Trophoblast cell (in vitro differentiated cells and primary cell): Measurements from ENCODE around the gene RAB3A.

Source experiments
- DNase-seq, 2 donors: peaks; one replicate each; pipeline ENCODE4 v3.0.0-alpha.2; 2016
- H2AFZ ChIP-seq: 2 replicates; pipeline ENCODE4 v1.6.1; 2013; ENCODE audit warnings: low read length, moderate library complexity, mild to moderate bottlenecking; ENCODE audit not compliant: insufficient read depth, poor library complexity
- H2AK5ac ChIP-seq: 2 replicates; pipeline ENCODE4 v1.6.1; 2013; ENCODE audit warnings: mild to moderate bottlenecking, low read length
- H2BK120ac ChIP-seq: 2 replicates; pipeline ENCODE4 v1.6.1; 2013; ENCODE audit warnings: low read length, mild to moderate bottlenecking, moderate library complexity; ENCODE audit not compliant: insufficient read depth, poor library complexity
- H2BK12ac ChIP-seq: 2 replicates; pipeline ENCODE4 v1.6.1; 2013; ENCODE audit warnings: mild to moderate bottlenecking, low read length, moderate library complexity
- H2BK5ac ChIP-seq: 2 replicates; pipeline ENCODE4 v1.6.1; 2013; ENCODE audit warnings: low read length, low read depth, moderate library complexity, mild to moderate bottlenecking; ENCODE audit not compliant: poor library complexity
- H3K14ac ChIP-seq: 2 replicates; pipeline ENCODE4 v1.6.1; 2013; ENCODE audit warnings: mild to moderate bottlenecking, low read length
- H3K18ac ChIP-seq: 2 replicates; pipeline ENCODE4 v1.6.1; 2013; ENCODE audit warnings: mild to moderate bottlenecking, low read length
- H3K23ac ChIP-seq: 2 replicates; pipeline ENCODE4 v1.6.1; 2013; ENCODE audit warnings: low read length
- H3K27ac ChIP-seq: 2 replicates; pipeline ENCODE4 v1.5.1; 2013; ENCODE audit warnings: low read depth, mild to moderate bottlenecking, inconsistent platforms, low read length, moderate library complexity
- H3K27me3 ChIP-seq: 2 replicates; pipeline ENCODE4 v1.6.1; 2013; ENCODE audit warnings: inconsistent platforms, mild to moderate bottlenecking, low read length, moderate library complexity; ENCODE audit not compliant: insufficient read depth
- H3K36me3 ChIP-seq, 2 experiments: 1 replicate in 1 of 2; 2 replicates in 1 of 2; pipeline ENCODE4 v1.6.1; 2013; ENCODE audit warnings: low read length in 2 of 2, mild to moderate bottlenecking in 2 of 2, moderate library complexity in 1 of 2; ENCODE audit not compliant: insufficient read depth in 2 of 2, control insufficient read depth in 1 of 2
- H3K4ac ChIP-seq: 2 replicates; pipeline ENCODE4 v1.6.1; 2013; ENCODE audit warnings: low read depth, mild to moderate bottlenecking, low read length, moderate library complexity
- H3K4me1 ChIP-seq, 2 experiments: 1 replicate in 1 of 2; 2 replicates in 1 of 2; pipeline ENCODE4 v1.6.1; 2013; ENCODE audit warnings: low read length in 2 of 2, mild to moderate bottlenecking in 2 of 2, moderate library complexity in 1 of 2; ENCODE audit not compliant: insufficient read depth in 2 of 2, control insufficient read depth in 1 of 2
- H3K4me2 ChIP-seq: 2 replicates; pipeline ENCODE4 v1.6.1; 2013; ENCODE audit warnings: inconsistent platforms, mild to moderate bottlenecking, low read length, moderate library complexity
- H3K4me3 ChIP-seq: 2 replicates; pipeline ENCODE4 v1.5.1; 2013; ENCODE audit warnings: mild to moderate bottlenecking, low read depth, low read length, inconsistent platforms
- H3K79me1 ChIP-seq: one replicate; pipeline ENCODE4 v1.6.1; 2013; ENCODE audit warnings: low read length
- H3K79me2 ChIP-seq: 2 replicates; pipeline ENCODE4 v1.6.1; 2013; ENCODE audit warnings: low read length, mild to moderate bottlenecking; ENCODE audit not compliant: control insufficient read depth, insufficient read depth, poor library complexity
- H3K9ac ChIP-seq: 2 replicates; pipeline ENCODE4 v1.6.1; 2013; ENCODE audit warnings: mild to moderate bottlenecking, low read length
- H3K9me3 ChIP-seq: 2 replicates; pipeline ENCODE4 v1.6.1; 2013; ENCODE audit warnings: low read depth, mild to moderate bottlenecking, control low read depth, inconsistent platforms, low read length; ENCODE audit not compliant: insufficient read depth
- H4K12ac ChIP-seq: 2 replicates; pipeline ENCODE4 v1.6.1; 2013; ENCODE audit warnings: low read depth, mild to moderate bottlenecking, low read length, moderate library complexity
- H4K8ac ChIP-seq: 2 replicates; pipeline ENCODE4 v1.6.1; 2013; ENCODE audit warnings: low read depth, mild to moderate bottlenecking, low read length, moderate library complexity
- H4K91ac ChIP-seq: one replicate; pipeline ENCODE4 v1.6.1; 2013; ENCODE audit warnings: low read depth, mild to moderate bottlenecking, low read length, moderate library complexity
- WGBS: extraction: QIAGEN DNeasy Blood & Tissue Kit; methylation state at CpG from one replicate; pipeline ENCODE4 v1.1.7; 2013; ENCODE audit warnings: missing lambda C conversion rate; ENCODE audit not compliant: insufficient read length, insufficient coverage; ENCODE audit errors: extremely low coverage; 5-methylcytosine and 5-hydroxymethylcytosine counted together

Gene RAB3A

GRCh38 chr19:18173054-18173571 is 30.7 kb downstream of the RAB3A start:
- DNase-seq, result peak; percentile 32 to 38
- no CpG with 5 or more reads among the region's 18 CpGs for WGBS
- H3K9me3 ChIP-seq, result peaks cover 5% of the 10 kb centered on the region

GRCh38 chr19:18172331-18173053 is 31.4 kb downstream of the RAB3A start:
- H3K79me1 ChIP-seq, result no peaks in the 10 kb centered on the region
- H2BK5ac ChIP-seq, result no peak overlapping the region
- H2AK5ac ChIP-seq, result no peak overlapping the region
- H3K23ac ChIP-seq, result no peak overlapping the region
- DNase-seq, result no peak
- no peak overlapping the region for H3K27ac ChIP-seq
- H3K27me3 ChIP-seq, result peaks cover 10% of the 10 kb centered on the region
- H4K12ac ChIP-seq, result no peak overlapping the region
- peaks cover 30 to 31% of the 10 kb centered on the region in 2 experiments for H3K36me3 ChIP-seq
- peaks cover 4 to 9% of the 10 kb centered on the region in 2 experiments for H3K4me1 ChIP-seq
- peaks cover 5% of the 10 kb centered on the region for H3K9me3 ChIP-seq
- no peak overlapping the region for H3K4me2 ChIP-seq
- no peak overlapping the region for H3K4me3 ChIP-seq
- no peak overlapping the region for H4K8ac ChIP-seq
- H2BK120ac ChIP-seq, result no peak overlapping the region
- H3K4ac ChIP-seq, result no peak overlapping the region
- H3K79me2 ChIP-seq, result no peaks in the 10 kb centered on the region
- H4K91ac ChIP-seq, result no peak overlapping the region
- H3K9ac ChIP-seq, result no peak overlapping the region
- no peak overlapping the region for H3K18ac ChIP-seq
- no peak overlapping the region for H2BK12ac ChIP-seq
- no peak overlapping the region for H3K14ac ChIP-seq
- H2AFZ ChIP-seq, result no peak overlapping the region
- WGBS, result no CpG with 5 or more reads among the region's 7 CpGs

More at GRCh38 chr19:18173054-18173571, 30.7 kb downstream of the RAB3A start:
- Histone ChIP-seq H3K23ac (no peak overlapping the region), H3K4me1 (peaks cover 4 to 9% of the 10 kb centered on the region in 2 experiments), H4K8ac (no peak overlapping the region), H3K4me2 (peak overlapping the region; percentile 73), H3K4ac (no peak overlapping the region), H2AFZ (no peak overlapping the region), H2BK12ac (no peak overlapping the region), H2BK120ac (no peak overlapping the region), H4K12ac (no peak overlapping the region), H3K79me2 (no peaks in the 10 kb centered on the region), H3K18ac (no peak overlapping the region), H3K79me1 (no peaks in the 10 kb centered on the region), H3K9ac (no peak overlapping the region), H3K14ac (no peak overlapping the region), H2AK5ac (no peak overlapping the region), H2BK5ac (no peak overlapping the region), H3K27ac (no peak overlapping the region), H3K4me3 (no peak overlapping the region), H3K36me3 (peaks cover 24 to 27% of the 10 kb centered on the region in 2 experiments), H4K91ac (no peak overlapping the region), H3K27me3 (peaks cover 10% of the 10 kb centered on the region)

GRCh38 chr19:18171605-18172327 is 32.1 kb downstream of the RAB3A start:
- Histone ChIP-seq H2AK5ac (no peak overlapping the region), H3K27ac (no peak overlapping the region), H3K9ac (no peak overlapping the region), H3K14ac (no peak overlapping the region), H3K79me2 (no peaks in the 10 kb centered on the region), H3K27me3 (peaks cover 10% of the 10 kb centered on the region), H2BK120ac (no peak overlapping the region), H3K36me3 (peaks cover 36 to 38% of the 10 kb centered on the region in 2 experiments), H3K23ac (no peak overlapping the region), H4K12ac (no peak overlapping the region), H4K8ac (no peak overlapping the region), H2BK12ac (no peak overlapping the region), H3K4me2 (no peak overlapping the region), H3K79me1 (no peaks in the 10 kb centered on the region), H3K4me3 (no peak overlapping the region), H3K4me1 (peaks cover 4 to 9% of the 10 kb centered on the region in 2 experiments), H2BK5ac (no peak overlapping the region), H4K91ac (no peak overlapping the region), H2AFZ (no peak overlapping the region), H3K9me3 (peaks cover 5% of the 10 kb centered on the region), H3K18ac (no peak overlapping the region), H3K4ac (no peak overlapping the region)
- no CpG with 5 or more reads among the region's 8 CpGs for WGBS
- DNase-seq, result no peak

- H3K27ac ChIP-seq, result no peak overlapping the region
- H3K79me1 ChIP-seq, result no peaks in the 10 kb centered on the region
- WGBS, result no CpG with 5 or more reads among the region's 16 CpGs
- H3K27me3 ChIP-seq, result peaks cover 10% of the 10 kb centered on the region
- peaks cover 5% of the 10 kb centered on the region for H3K9me3 ChIP-seq
- H3K4me2 ChIP-seq, result no peak overlapping the region
- H3K4me1 ChIP-seq, result peaks cover 4 to 9% of the 10 kb centered on the region in 2 experiments
- H3K36me3 ChIP-seq, result peaks cover 45 to 46% of the 10 kb centered on the region in 2 experiments
- no peak overlapping the region for H3K4me3 ChIP-seq
- no peak overlapping the region for H4K91ac ChIP-seq
- no peaks in the 10 kb centered on the region for H3K79me2 ChIP-seq
- no peak overlapping the region for H2BK12ac ChIP-seq
- H3K23ac ChIP-seq, result no peak overlapping the region
- H2AK5ac ChIP-seq, result no peak overlapping the region
- H2BK5ac ChIP-seq, result no peak overlapping the region
- H4K8ac ChIP-seq, result no peak overlapping the region
- no peak overlapping the region for H3K4ac ChIP-seq
- H3K18ac ChIP-seq, result no peak overlapping the region
- no peak overlapping the region for H2AFZ ChIP-seq
- no peak overlapping the region for H2BK120ac ChIP-seq
- H3K9ac ChIP-seq, result no peak overlapping the region
- H4K12ac ChIP-seq, result no peak overlapping the region
- peak; percentile 22 to 44 for DNase-seq
- no peak overlapping the region for H3K14ac ChIP-seq
These were observed 33.1 kb downstream of the RAB3A start for GRCh38 chr19:18170714-18171255.
